HG03280 (cell line): ENCODE measurements around the gene PHLDB1.

Experiments used
- ATAC-seq: cut with Tn5 transposase; IDR thresholded peaks from one replicate; pipeline ENCODE4 v1.9.1; 2021; ENCODE audit warnings: mild to moderate bottlenecking, moderate library complexity; ENCODE audit not compliant: unreplicated experiment

The PHLDB1 gene

GRCh38 chr11:118621784-118622375 lies 14.5 kb downstream of the PHLDB1 start:
- no peak for ATAC-seq

GRCh38 chr11:118622376-118623268 lies 15.2 kb downstream of the PHLDB1 start:
- ATAC-seq, result no peak

GRCh38 chr11:118623269-118623655 lies 15.8 kb downstream of the PHLDB1 start:
- ATAC-seq, result no peak

- no peak for ATAC-seq
These were observed 17.7 kb downstream of the PHLDB1 start for GRCh38 chr11:118625036-118625690.

GRCh38 chr11:118625976-118626375 lies 18.6 kb downstream of the PHLDB1 start:
- ATAC-seq, result no peak

GRCh38 chr11:118627566-118627965 lies 20.2 kb downstream of the PHLDB1 start:
- ATAC-seq, result no peak

GRCh38 chr11:118628031-118628430 lies 20.6 kb downstream of the PHLDB1 start:
- ATAC-seq, result no peak

- ATAC-seq, result no peak
These were observed 21.0 kb downstream of the PHLDB1 start for GRCh38 chr11:118628432-118628831.

- no peak for ATAC-seq
These were observed 21.6 kb downstream of the PHLDB1 start for GRCh38 chr11:118628861-118629549.

GRCh38 chr11:118629761-118630661 lies 22.6 kb downstream of the PHLDB1 start:
- ATAC-seq, result no peak

- no peak for ATAC-seq
These were observed 23.9 kb downstream of the PHLDB1 start for GRCh38 chr11:118631142-118631909.

GRCh38 chr11:118632577-118633318 lies 25.3 kb downstream of the PHLDB1 start:
- no peak for ATAC-seq

GRCh38 chr11:118633319-118633690 lies 25.9 kb downstream of the PHLDB1 start:
- no peak for ATAC-seq

GRCh38 chr11:118633979-118634378 lies 26.6 kb downstream of the PHLDB1 start:
- ATAC-seq, result no peak

GRCh38 chr11:118634431-118635236 lies 27.2 kb downstream of the PHLDB1 start:
- no peak for ATAC-seq

GRCh38 chr11:118635237-118635591 lies 27.8 kb downstream of the PHLDB1 start:
- no peak for ATAC-seq

GRCh38 chr11:118635642-118636041 lies 28.2 kb downstream of the PHLDB1 start:
- ATAC-seq, result no peak
